Measurements from ENCODE around the gene PAX7.

Gene PAX7

DNA sequence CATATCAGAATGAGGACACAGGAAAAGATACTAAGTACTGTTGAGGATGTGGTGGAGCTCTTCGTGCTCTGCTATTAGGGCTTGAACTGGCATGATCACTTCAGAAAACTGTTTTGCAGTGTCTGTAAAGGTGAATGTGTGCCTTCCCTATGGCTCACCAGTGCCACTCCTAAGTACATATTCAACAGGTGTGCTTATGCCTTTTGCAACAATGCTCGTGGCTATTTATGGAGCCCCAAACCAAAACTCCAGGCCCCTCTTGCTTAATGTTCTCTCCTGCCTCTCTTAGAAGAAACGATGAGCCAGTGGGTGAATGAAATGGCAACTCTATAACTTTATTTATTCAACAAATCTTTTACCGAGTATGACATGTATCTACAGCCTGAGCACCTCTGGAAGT is 158.6 kb downstream of the PAX7 start:
- TF ChIP-seq TCF12 (IDR thresholded peaks at IDR 0.05; ENCODE audit: low read depth) (no peak), TAF1 (IDR thresholded peaks at IDR 0.05; ENCODE audit: low read depth) (no peak), ZBTB7A (IDR thresholded peaks at IDR 0.05; ENCODE audit: low read depth) (no peak), RAD21 (IDR thresholded peaks at IDR 0.05; ENCODE audit: low read depth) (no peak), CREB1 (IDR thresholded peaks at IDR 0.05; ENCODE audit: low read depth) (no peak), TEAD4 (IDR thresholded peaks at IDR 0.05) (no peak), YY1 (IDR thresholded peaks at IDR 0.05; ENCODE audit: low read depth) (no peak), CEBPB (IDR thresholded peaks at IDR 0.05) (no peak), FOXM1 (IDR thresholded peaks at IDR 0.05; ENCODE audit: borderline replicate concordance, low read depth) (no peak)
- TF ChIP-seq, protein P1, sequence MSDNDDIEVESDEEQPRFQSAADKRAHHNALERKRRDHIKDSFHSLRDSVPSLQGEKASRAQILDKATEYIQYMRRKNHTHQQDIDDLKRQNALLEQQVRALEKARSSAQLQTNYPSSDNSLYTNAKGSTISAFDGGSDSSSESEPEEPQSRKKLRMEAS (IDR thresholded peaks at IDR 0.05) = no peak
- TF ChIP-seq, protein P2, sequence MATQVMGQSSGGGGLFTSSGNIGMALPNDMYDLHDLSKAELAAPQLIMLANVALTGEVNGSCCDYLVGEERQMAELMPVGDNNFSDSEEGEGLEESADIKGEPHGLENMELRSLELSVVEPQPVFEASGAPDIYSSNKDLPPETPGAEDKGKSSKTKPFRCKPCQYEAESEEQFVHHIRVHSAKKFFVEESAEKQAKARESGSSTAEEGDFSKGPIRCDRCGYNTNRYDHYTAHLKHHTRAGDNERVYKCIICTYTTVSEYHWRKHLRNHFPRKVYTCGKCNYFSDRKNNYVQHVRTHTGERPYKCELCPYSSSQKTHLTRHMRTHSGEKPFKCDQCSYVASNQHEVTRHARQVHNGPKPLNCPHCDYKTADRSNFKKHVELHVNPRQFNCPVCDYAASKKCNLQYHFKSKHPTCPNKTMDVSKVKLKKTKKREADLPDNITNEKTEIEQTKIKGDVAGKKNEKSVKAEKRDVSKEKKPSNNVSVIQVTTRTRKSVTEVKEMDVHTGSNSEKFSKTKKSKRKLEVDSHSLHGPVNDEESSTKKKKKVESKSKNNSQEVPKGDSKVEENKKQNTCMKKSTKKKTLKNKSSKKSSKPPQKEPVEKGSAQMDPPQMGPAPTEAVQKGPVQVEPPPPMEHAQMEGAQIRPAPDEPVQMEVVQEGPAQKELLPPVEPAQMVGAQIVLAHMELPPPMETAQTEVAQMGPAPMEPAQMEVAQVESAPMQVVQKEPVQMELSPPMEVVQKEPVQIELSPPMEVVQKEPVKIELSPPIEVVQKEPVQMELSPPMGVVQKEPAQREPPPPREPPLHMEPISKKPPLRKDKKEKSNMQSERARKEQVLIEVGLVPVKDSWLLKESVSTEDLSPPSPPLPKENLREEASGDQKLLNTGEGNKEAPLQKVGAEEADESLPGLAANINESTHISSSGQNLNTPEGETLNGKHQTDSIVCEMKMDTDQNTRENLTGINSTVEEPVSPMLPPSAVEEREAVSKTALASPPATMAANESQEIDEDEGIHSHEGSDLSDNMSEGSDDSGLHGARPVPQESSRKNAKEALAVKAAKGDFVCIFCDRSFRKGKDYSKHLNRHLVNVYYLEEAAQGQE (IDR thresholded peaks at IDR 0.05; ENCODE audit: low read depth) = no peak

DNA sequence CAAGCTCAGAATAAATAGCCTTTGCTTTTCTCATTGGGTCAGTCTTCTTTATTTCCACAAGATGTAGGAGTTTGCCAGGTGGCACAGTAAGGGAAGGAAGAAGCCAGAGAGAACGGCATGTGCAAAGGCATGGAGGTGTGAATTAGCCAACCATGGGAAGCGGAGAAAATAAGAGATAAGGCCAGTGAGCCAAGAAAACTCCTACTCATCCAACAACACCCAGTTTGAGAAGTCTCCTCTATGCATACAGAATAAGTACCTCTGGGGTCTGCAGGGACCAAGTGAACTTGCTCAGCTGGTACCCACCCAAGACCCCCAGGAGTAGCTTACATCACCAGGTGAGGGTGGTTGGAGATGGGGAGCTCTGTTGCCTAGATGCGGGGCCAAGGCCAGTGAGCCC is 162.1 kb downstream of the PAX7 start:
- TF ChIP-seq, protein P2 (IDR thresholded peaks at IDR 0.05; ENCODE audit: low read depth) = no peak
- no peak for TF ChIP-seq CREB1 (IDR thresholded peaks at IDR 0.05; ENCODE audit: low read depth)
- no peak for TF ChIP-seq TCF12 (IDR thresholded peaks at IDR 0.05; ENCODE audit: low read depth)
- no peak for TF ChIP-seq ZBTB7A (IDR thresholded peaks at IDR 0.05; ENCODE audit: low read depth)
- no peak for TF ChIP-seq RAD21 (IDR thresholded peaks at IDR 0.05; ENCODE audit: low read depth)

DNA sequence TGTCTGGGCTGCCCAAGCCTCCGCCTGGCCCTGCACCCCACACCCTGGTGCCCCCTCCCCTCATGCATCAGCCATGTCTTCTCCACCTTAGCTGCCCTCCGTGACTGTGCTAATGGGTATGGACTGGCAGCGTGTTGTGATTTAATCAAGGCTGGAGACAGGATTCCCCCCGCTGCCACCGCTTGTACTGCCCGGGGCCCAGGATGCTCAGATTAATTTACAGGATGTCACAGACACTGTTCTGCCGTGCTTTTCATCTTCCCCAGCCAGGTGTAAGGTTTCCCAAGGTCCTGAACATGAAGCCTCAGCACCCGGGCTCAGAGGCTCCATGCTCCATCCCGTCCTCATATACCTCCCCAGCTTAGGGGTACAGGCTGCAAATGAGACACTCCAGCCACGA is 162.5 kb downstream of the PAX7 start:
- TF ChIP-seq ZBTB7A (IDR thresholded peaks at IDR 0.05; ENCODE audit: low read depth) = no peak
- TF ChIP-seq TAF1 (IDR thresholded peaks at IDR 0.05; ENCODE audit: low read depth) = no peak
- TF ChIP-seq, protein P2 (IDR thresholded peaks at IDR 0.05; ENCODE audit: low read depth) = no peak
- TF ChIP-seq, protein P1 (IDR thresholded peaks at IDR 0.05) = no peak
- TF ChIP-seq TEAD4 (IDR thresholded peaks at IDR 0.05) = no peak
- TF ChIP-seq CEBPB (IDR thresholded peaks at IDR 0.05) = no peak
- TF ChIP-seq EGR1 (IDR thresholded peaks at IDR 0.05) = no peak
- no peak for TF ChIP-seq FOXM1 (IDR thresholded peaks at IDR 0.05; ENCODE audit: borderline replicate concordance, low read depth)
- TF ChIP-seq, protein P3, sequence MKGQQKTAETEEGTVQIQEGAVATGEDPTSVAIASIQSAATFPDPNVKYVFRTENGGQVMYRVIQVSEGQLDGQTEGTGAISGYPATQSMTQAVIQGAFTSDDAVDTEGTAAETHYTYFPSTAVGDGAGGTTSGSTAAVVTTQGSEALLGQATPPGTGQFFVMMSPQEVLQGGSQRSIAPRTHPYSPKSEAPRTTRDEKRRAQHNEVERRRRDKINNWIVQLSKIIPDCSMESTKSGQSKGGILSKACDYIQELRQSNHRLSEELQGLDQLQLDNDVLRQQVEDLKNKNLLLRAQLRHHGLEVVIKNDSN (IDR thresholded peaks at IDR 0.05) = no peak
- no peak for TF ChIP-seq NFIC (IDR thresholded peaks at IDR 0.05)
- TF ChIP-seq TCF12 (IDR thresholded peaks at IDR 0.05; ENCODE audit: low read depth) = no peak
- no peak for TF ChIP-seq YY1 (IDR thresholded peaks at IDR 0.05; ENCODE audit: low read depth)
- no peak for TF ChIP-seq RAD21 (IDR thresholded peaks at IDR 0.05; ENCODE audit: low read depth)
- TF ChIP-seq CREB1 (IDR thresholded peaks at IDR 0.05; ENCODE audit: low read depth) = no peak

DNA sequence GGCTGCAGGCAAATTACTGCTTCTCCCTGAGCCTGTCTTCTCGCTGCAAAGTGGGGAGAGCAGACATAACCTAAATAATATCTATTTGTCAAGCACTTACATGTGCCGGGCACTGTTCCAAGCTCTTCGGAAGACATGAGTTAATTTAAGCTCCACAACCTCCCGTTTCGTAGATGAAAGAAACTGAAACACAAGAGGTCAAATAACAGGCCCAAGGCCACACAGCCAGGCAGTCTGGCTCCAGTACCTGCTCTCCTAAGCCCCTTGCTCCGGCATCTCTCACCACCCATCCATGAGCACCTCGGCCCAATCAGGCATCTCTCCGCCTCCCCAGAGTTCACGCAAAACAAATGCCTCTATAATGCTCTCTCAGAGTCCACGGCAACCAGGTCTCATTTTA is 163.4 kb downstream of the PAX7 start:
- no peak for TF ChIP-seq NFIC (IDR thresholded peaks at IDR 0.05)
- TF ChIP-seq, protein P2 (IDR thresholded peaks at IDR 0.05; ENCODE audit: low read depth) = no peak
- TF ChIP-seq, protein P1 (IDR thresholded peaks at IDR 0.05) = no peak
- no peak for TF ChIP-seq TEAD4 (IDR thresholded peaks at IDR 0.05)
- TF ChIP-seq CREB1 (IDR thresholded peaks at IDR 0.05; ENCODE audit: low read depth) = no peak
